NCI-H146 treated with DMSO at 0.1 percent for 48 hours (cell line): ENCODE data around the gene ARPC2.
"Not testable (repeated sequence)": the region's sequence is repeated elsewhere in the genome, so short reads cannot be mapped to it uniquely, and the experiment has no call there.

Experiments used
- DNase-seq: peaks from one replicate; lab custom pipeline; 2025; ENCODE audit not compliant: unreplicated experiment; lab: John Stamatoyannopoulos, UW

Gene ARPC2

GRCh38 chr2:218216674-218217359 lies at the start of gene ARPC2:
Gene ARPC2, plus strand, starts transcription at chr2:218217189. Its CDS starts 282 bp downstream, at chr2:218217471.
- DNase-seq: peak; percentile 63

- no peak for DNase-seq
Measured at GRCh38 chr2:218168016-218168415, 49.0 kb upstream of the ARPC2 start.

- no peak for DNase-seq
Measured at GRCh38 chr2:218168635-218169462, 48.1 kb upstream of the ARPC2 start.

GRCh38 chr2:218169757-218170546 lies 47.0 kb upstream of the ARPC2 start:
- no peak for DNase-seq

GRCh38 chr2:218171744-218172143 lies 45.2 kb upstream of the ARPC2 start:
- not testable (repeated sequence) for DNase-seq

- DNase-seq: no peak
Measured at GRCh38 chr2:218172845-218173244, 44.1 kb upstream of the ARPC2 start.

GRCh38 chr2:218179782-218180181 lies 37.2 kb upstream of the ARPC2 start:
- no peak for DNase-seq

GRCh38 chr2:218180467-218181114 lies 36.4 kb upstream of the ARPC2 start:
- DNase-seq: no peak

- no peak for DNase-seq
Measured at GRCh38 chr2:218184331-218184730, 32.7 kb upstream of the ARPC2 start.

- DNase-seq: peak; percentile 6
Measured at GRCh38 chr2:218186355-218186766, 30.6 kb upstream of the ARPC2 start.

GRCh38 chr2:218186876-218187275 lies 30.1 kb upstream of the ARPC2 start:
- no peak for DNase-seq

GRCh38 chr2:218187296-218188015 lies 29.5 kb upstream of the ARPC2 start:
- no peak for DNase-seq

- no peak for DNase-seq
Measured at GRCh38 chr2:218188528-218188927, 28.5 kb upstream of the ARPC2 start.

- no peak for DNase-seq
Measured at GRCh38 chr2:218192902-218193430, 24.0 kb upstream of the ARPC2 start.

- DNase-seq: no peak
Measured at GRCh38 chr2:218193701-218194100, 23.3 kb upstream of the ARPC2 start.

GRCh38 chr2:218194880-218195279 lies 22.1 kb upstream of the ARPC2 start:
- no peak for DNase-seq

GRCh38 chr2:218196974-218197373 lies 20.0 kb upstream of the ARPC2 start:
- no peak for DNase-seq

GRCh38 chr2:218202266-218202665 lies 14.7 kb upstream of the ARPC2 start:
- DNase-seq: no peak

GRCh38 chr2:218209078-218209477 lies 7.9 kb upstream of the ARPC2 start:
- DNase-seq: no peak

GRCh38 chr2:218214116-218214515 lies 2.9 kb upstream of the ARPC2 start:
- no peak for DNase-seq
